ENCODE measurements around the gene MMP26.

MMP26 gene

DNA sequence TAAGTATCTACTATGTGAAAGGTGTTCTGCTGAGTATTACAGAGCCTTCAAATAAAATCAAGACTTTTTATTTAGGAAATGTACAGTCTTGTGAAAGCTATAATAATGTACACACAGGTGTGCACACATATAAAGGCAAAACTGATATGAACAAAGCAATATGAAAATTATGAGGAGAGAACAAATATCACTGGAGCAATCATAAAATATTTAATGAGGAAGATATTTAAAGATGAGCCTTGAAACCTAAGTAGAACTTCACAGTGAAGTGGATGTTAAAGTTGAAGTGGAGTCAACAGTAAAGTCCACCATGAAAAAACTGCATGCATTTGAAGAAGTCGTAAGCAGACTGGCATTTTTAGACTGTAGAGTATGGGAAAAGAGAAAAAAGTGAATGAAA lies 46.6 kb downstream of the MMP26 start:
- Histone ChIP-seq H3K36me3 (ENCODE audit: control insufficient read depth in 1 of 2, insufficient read depth in 2 of 2, low read length in 2 of 2) (no peaks in the 10 kb centered on the region), H3K79me2 (ENCODE audit: control insufficient read depth, insufficient read depth, low read length, poor library complexity) (no peaks in the 10 kb centered on the region), H3K4me3 (ENCODE audit: low read depth, low read length) (no peak overlapping the region), H3K4me1 (ENCODE audit: control insufficient read depth in 1 of 2, insufficient read depth in 2 of 2, low read length in 2 of 2) (no peaks in the 10 kb centered on the region), H3K4ac (ENCODE audit: low read depth, low read length) (no peak overlapping the region), H2AK5ac (ENCODE audit: low read length) (no peak overlapping the region), H2BK120ac (ENCODE audit: insufficient read depth, low read length, poor library complexity) (no peak overlapping the region), H4K8ac (ENCODE audit: low read depth, low read length) (no peak overlapping the region), H3K18ac (ENCODE audit: low read length) (no peak overlapping the region), H3K27me3 (ENCODE audit: insufficient read depth, low read length) (no peaks in the 10 kb centered on the region), H3K9me3 (ENCODE audit: insufficient read depth, low read depth, low read length) (no peaks in the 10 kb centered on the region), H2AFZ (ENCODE audit: insufficient read depth, low read length, poor library complexity) (no peak overlapping the region), H3K4me2 (ENCODE audit: low read length) (no peak overlapping the region), H3K27ac (ENCODE audit: low read depth, low read length) (no peak overlapping the region), H3K14ac (ENCODE audit: low read length) (no peak overlapping the region), H2BK5ac (ENCODE audit: low read depth, low read length, poor library complexity) (no peak overlapping the region), H2BK12ac (ENCODE audit: low read length) (no peak overlapping the region), H3K9ac (ENCODE audit: low read length) (no peak overlapping the region), H4K12ac (ENCODE audit: low read depth, low read length) (no peak overlapping the region), H3K23ac (ENCODE audit: low read length) (no peak overlapping the region), H3K79me1 (ENCODE audit: low read length) (no peaks in the 10 kb centered on the region), H4K91ac (ENCODE audit: low read depth, low read length) (no peak overlapping the region)
- DNase-seq: no peak
- WGBS (ENCODE audit: extremely low coverage, insufficient coverage, insufficient read length): no CpG with 5 or more reads among the region's 1 CpG
